Thymus (tissue), 14 donors: ENCODE results near the gene SLC30A3. TPM values are rescaled to one million over a fixed set of nuclear protein-coding genes. Genes with fewer than 3 reads are reported as not detected.

ENCODE experiments used
- DNase-seq, 9 donors: peaks; one replicate each; pipeline ENCODE4 v3.0.0-alpha.2; 2013; ENCODE audit warnings: low spot score in 9 of 9, low read depth in 6 of 9, missing footprints in 1 of 9
- H3K27ac ChIP-seq, 2 donors: one replicate each; pipeline ENCODE4 v1.5.1; 2013; ENCODE audit warnings: control low read depth in 1 of 2, low read depth in 1 of 2, low read length in 1 of 2, mild to moderate bottlenecking in 1 of 2, moderate library complexity in 1 of 2
- H3K27me3 ChIP-seq, 2 donors: one replicate each; pipeline ENCODE4 v1.5.1; 2013; ENCODE audit warnings: low read length in 1 of 2; ENCODE audit not compliant: control insufficient read depth in 2 of 2, insufficient read depth in 1 of 2
- H3K36me3 ChIP-seq, 2 donors: one replicate each; pipeline ENCODE4 v1.5.1; 2013; ENCODE audit warnings: low read length in 1 of 2, mild to moderate bottlenecking in 1 of 2, moderate library complexity in 1 of 2; ENCODE audit not compliant: control insufficient read depth in 2 of 2, insufficient read depth in 2 of 2
- H3K4me1 ChIP-seq, 2 donors: one replicate each; pipeline ENCODE4 v1.5.1; 2013; ENCODE audit warnings: low read length in 2 of 2; ENCODE audit not compliant: control insufficient read depth in 2 of 2, insufficient read depth in 2 of 2
- H3K4me3 ChIP-seq, 2 donors: one replicate each; pipeline ENCODE4 v1.5.1; 2013; ENCODE audit warnings: low read length in 2 of 2, control low read depth in 1 of 2, mild to moderate bottlenecking in 1 of 2
- H3K9me3 ChIP-seq, 2 donors: one replicate each; pipeline ENCODE4 v1.5.1; 2013; ENCODE audit warnings: low read length in 1 of 2, mild to moderate bottlenecking in 1 of 2; ENCODE audit not compliant: control insufficient read depth in 2 of 2, insufficient read depth in 1 of 2
- WGBS: extraction: QIAGEN DNeasy Blood & Tissue Kit; methylation state at CpG from one replicate; pipeline ENCODE4 v1.1.7; 2013; 5-methylcytosine and 5-hydroxymethylcytosine counted together
- long read RNA-seq, 10 donors: transcript quantifications; one replicate each; lab custom pipeline, GENCODE V29; 2026
- polyA plus RNA-seq: library from polyadenylated mRNA; stranded (reverse); fragments of 200-250 nt; gene quantifications from one replicate; pipeline ENCODE4 v1.2.3, GENCODE V29; 2013
- total RNA-seq: library from RNA; stranded (reverse); fragments of 120-200 nt; gene quantifications from one replicate; pipeline ENCODE4 v1.2.4, GENCODE V29; 2013
- donor health status: healthy.

Gene SLC30A3, protein sequence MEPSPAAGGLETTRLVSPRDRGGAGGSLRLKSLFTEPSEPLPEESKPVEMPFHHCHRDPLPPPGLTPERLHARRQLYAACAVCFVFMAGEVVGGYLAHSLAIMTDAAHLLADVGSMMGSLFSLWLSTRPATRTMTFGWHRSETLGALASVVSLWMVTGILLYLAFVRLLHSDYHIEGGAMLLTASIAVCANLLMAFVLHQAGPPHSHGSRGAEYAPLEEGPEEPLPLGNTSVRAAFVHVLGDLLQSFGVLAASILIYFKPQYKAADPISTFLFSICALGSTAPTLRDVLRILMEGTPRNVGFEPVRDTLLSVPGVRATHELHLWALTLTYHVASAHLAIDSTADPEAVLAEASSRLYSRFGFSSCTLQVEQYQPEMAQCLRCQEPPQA
- total RNA-seq = 0.05 TPM
- 0.18 TPM for polyA plus RNA-seq
- long read RNA-seq, donor 1 = 0 reads
- long read RNA-seq, donor 2 = 0 reads
- long read RNA-seq, donor 3 = 0 reads
- long read RNA-seq, donor 4 = 0 reads
- long read RNA-seq, donor 5 = 0 reads
- long read RNA-seq, donor 6 = 0 reads
- long read RNA-seq, donor 7 = 0 reads
- long read RNA-seq, donor 8 = 0 reads
- long read RNA-seq, donor 9 = 0 reads
- long read RNA-seq, donor 10 = 0 reads

GRCh38 chr2:27262379-27263286 is at the start of gene SLC30A3:
TSS of gene SLC30A3 (minus strand) at chr2:27263047. CDS start at chr2:27262906, 141 bp downstream.
- Histone ChIP-seq H3K4me1 (peaks cover 13 to 25% of the 10 kb centered on the region in 2 donors), H3K9me3 (no peaks in the 10 kb centered on the region), H3K36me3 (no peaks in the 10 kb centered on the region), H3K27me3 (peaks cover 68 to 97% of the 10 kb centered on the region in 2 donors), H3K4me3 (peak within 1 kb of the TSS; percentile 24 to 54), H3K27ac (no peak within 1 kb of the TSS)
- WGBS = 2% methylated on average over 96 of the region's 96 CpGs
- peak in 8 of 9 donors; percentile 29 to 64 (median 36) for DNase-seq

- H3K9me3 ChIP-seq = no peaks in the 10 kb centered on the region
- H3K27me3 ChIP-seq = peaks cover 14 to 21% of the 10 kb centered on the region in 2 donors
- peaks cover 10 to 14% of the 10 kb centered on the region in 2 donors for H3K36me3 ChIP-seq
- no peak overlapping the region for H3K27ac ChIP-seq
- peaks cover 0 to 2% of the 10 kb centered on the region in 2 donors for H3K4me1 ChIP-seq
- 98% methylated on average over 3 of the region's 3 CpGs for WGBS
- no peak for DNase-seq
- no peak overlapping the region for H3K4me3 ChIP-seq
Observed at GRCh38 chr2:27312152-27312551, 49.3 kb upstream of the SLC30A3 start.

GRCh38 chr2:27309651-27310050 is 46.8 kb upstream of the SLC30A3 start:
- Histone ChIP-seq H3K36me3 (peaks cover 5 to 9% of the 10 kb centered on the region in 2 donors), H3K27me3 (peaks cover 37 to 46% of the 10 kb centered on the region in 2 donors), H3K4me3 (no peak overlapping the region), H3K9me3 (peaks cover 0 to 6% of the 10 kb centered on the region in 2 donors), H3K4me1 (peaks cover 4 to 7% of the 10 kb centered on the region in 2 donors), H3K27ac (no peak overlapping the region)
- WGBS = 97% methylated on average over 6 of the region's 6 CpGs
- no peak for DNase-seq

GRCh38 chr2:27308359-27308881 is 45.6 kb upstream of the SLC30A3 start, which contains the start of gene UCN:
TSS of gene UCN (minus strand) at chr2:27308445. CDS start at chr2:27307895, 550 bp downstream.
- Histone ChIP-seq H3K27ac (no peak within 1 kb of the TSS), H3K36me3 (peaks cover 5 to 9% of the 10 kb centered on the region in 2 donors), H3K9me3 (peaks cover 0 to 6% of the 10 kb centered on the region in 2 donors), H3K27me3 (peaks cover 37 to 52% of the 10 kb centered on the region in 2 donors), H3K4me3 (no peak within 1 kb of the TSS), H3K4me1 (peaks cover 4 to 7% of the 10 kb centered on the region in 2 donors)
- 93% methylated on average over 25 of the region's 25 CpGs for WGBS
- DNase-seq = no peak

DNA sequence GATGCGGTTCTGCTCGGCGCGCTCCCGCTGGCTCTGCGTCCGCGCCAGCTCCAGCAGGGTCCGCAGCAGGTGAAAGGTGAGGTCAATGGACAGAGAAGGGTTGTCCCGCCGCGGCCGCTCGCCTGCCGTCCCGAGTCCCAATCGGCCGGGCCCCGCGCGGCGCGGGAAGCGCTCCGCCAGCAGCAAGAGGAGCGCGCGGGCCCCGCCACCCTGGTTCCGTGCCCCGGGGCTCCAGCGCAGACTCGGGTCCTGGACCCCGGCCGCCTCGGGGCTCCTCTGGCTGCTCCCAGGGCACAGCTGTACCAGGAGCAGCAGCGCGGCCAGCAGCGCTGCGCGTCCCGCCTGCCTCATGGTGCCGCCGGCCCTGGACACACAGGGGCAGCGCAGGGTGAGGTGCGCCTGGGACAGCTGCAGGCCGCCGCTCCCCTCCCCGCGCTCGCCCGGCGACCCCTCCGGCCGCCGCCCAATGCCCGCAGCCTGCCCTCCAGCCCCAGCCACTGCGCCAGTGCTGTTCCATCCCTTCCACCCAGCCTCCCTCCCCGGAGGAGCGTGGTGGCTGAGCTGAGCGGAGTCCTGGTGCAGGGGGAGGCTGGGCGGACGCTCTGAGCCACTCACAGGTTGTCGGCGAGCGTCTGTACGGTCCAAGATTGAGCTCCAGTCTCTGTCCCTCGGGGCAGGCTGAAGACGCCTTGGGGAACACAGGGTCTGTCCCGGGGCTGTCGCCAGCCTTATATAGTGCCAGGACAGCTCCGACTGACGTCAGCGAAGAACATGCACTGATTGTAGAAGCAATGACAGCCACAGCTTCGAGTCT is 44.9 kb upstream of the SLC30A3 start:
- peaks cover 5 to 9% of the 10 kb centered on the region in 2 donors for H3K36me3 ChIP-seq
- peaks cover 37 to 52% of the 10 kb centered on the region in 2 donors for H3K27me3 ChIP-seq
- H3K9me3 ChIP-seq = peaks cover 0 to 6% of the 10 kb centered on the region in 2 donors
- WGBS = 39% methylated on average over 75 of the region's 75 CpGs
- H3K27ac ChIP-seq = no peak overlapping the region
- no peak for DNase-seq
- H3K4me3 ChIP-seq = no peak overlapping the region
- H3K4me1 ChIP-seq = peaks cover 4 to 10% of the 10 kb centered on the region in 2 donors

- DNase-seq = no peak
- WGBS = 14% methylated on average over 14 of the region's 14 CpGs
Observed at GRCh38 chr2:27307287-27307544, 44.4 kb upstream of the SLC30A3 start.

GRCh38 chr2:27306573-27307286 is 43.9 kb upstream of the SLC30A3 start:
- DNase-seq = peak in 1 of 9 donors; percentile 21
- peaks cover 0 to 6% of the 10 kb centered on the region in 2 donors for H3K9me3 ChIP-seq
- H3K36me3 ChIP-seq = peaks cover 4 to 9% of the 10 kb centered on the region in 2 donors
- H3K4me3 ChIP-seq = no peak overlapping the region
- 5% methylated on average over 51 of the region's 51 CpGs for WGBS
- H3K4me1 ChIP-seq = peaks cover 4 to 10% of the 10 kb centered on the region in 2 donors
- H3K27ac ChIP-seq = no peak overlapping the region
- H3K27me3 ChIP-seq = peaks cover 37 to 52% of the 10 kb centered on the region in 2 donors

More at GRCh38 chr2:27307287-27307544, 44.4 kb upstream of the SLC30A3 start:
- Histone ChIP-seq H3K4me1 (peaks cover 4 to 10% of the 10 kb centered on the region in 2 donors), H3K36me3 (peaks cover 5 to 9% of the 10 kb centered on the region in 2 donors), H3K27ac (no peak overlapping the region), H3K27me3 (peaks cover 37 to 52% of the 10 kb centered on the region in 2 donors), H3K9me3 (peaks cover 0 to 6% of the 10 kb centered on the region in 2 donors), H3K4me3 (no peak overlapping the region)
